ENCODE results near the gene GALK1.

GALK1 gene

GRCh38 chr17:75764417-75764710 is 628 bp downstream of the GALK1 start:
- Histone ChIP-seq H3K27ac (ENCODE audit: low read depth, low read length) (no peak overlapping the region), H3K9me2 (replicated peaks; ENCODE audit: insufficient read depth, low read length) (no peaks in the 10 kb centered on the region), H3K79me2 (ENCODE audit: insufficient read depth, low read length) (no peaks in the 10 kb centered on the region), H3K9ac (ENCODE audit: low read length) (peak overlapping the region; percentile 61), H3K27me3 (ENCODE audit: low read length) (no peaks in the 10 kb centered on the region), H3K4me2 (ENCODE audit: low read depth, low read length, poor library complexity, severe bottlenecking) (peak overlapping the region; percentile 81), H4K20me1 (ENCODE audit: low read depth, low read length) (no peaks in the 10 kb centered on the region), H3K36me3 (ENCODE audit: low read length) (no peaks in the 10 kb centered on the region), H2AFZ (ENCODE audit: low read depth, low read length, severe bottlenecking) (peak overlapping the region; percentile 97), H3K4me3 (ENCODE audit: insufficient read depth, low read length, poor library complexity, severe bottlenecking) (peak overlapping the region; percentile 60), H3K9me3 (ENCODE audit: insufficient read depth, low read length) (no peaks in the 10 kb centered on the region), H3F3A (ENCODE audit: insufficient read depth) (0 out of 2 replicates have a peak, but pooled peaks cover under 1% of the 10 kb centered on the region)
- TF ChIP-seq EZH2phosphoT487 (conservative IDR thresholded peaks at IDR 0.05; ENCODE audit: low read length) (no peak), CTCF (IDR thresholded peaks at IDR 0.05; ENCODE audit: insufficient read depth, low read length, poor library complexity, severe bottlenecking) (no peak)

GRCh38 chr17:75763613-75764416 is 1.2 kb downstream of the GALK1 start:
- H3K9ac ChIP-seq (ENCODE audit: low read length) = peak overlapping the region; percentile 61

GRCh38 chr17:75763269-75763607 is 1.8 kb downstream of the GALK1 start:
- H3K9me2 ChIP-seq (replicated peaks; ENCODE audit: insufficient read depth, low read length) = no peaks in the 10 kb centered on the region
- no peak overlapping the region for H3K4me3 ChIP-seq (ENCODE audit: insufficient read depth, low read length, poor library complexity, severe bottlenecking)
- H3K4me2 ChIP-seq (ENCODE audit: low read depth, low read length, poor library complexity, severe bottlenecking) = no peak overlapping the region
- H3K9ac ChIP-seq (ENCODE audit: low read length) = no peak overlapping the region
- H3K79me2 ChIP-seq (ENCODE audit: insufficient read depth, low read length) = no peaks in the 10 kb centered on the region
- H4K20me1 ChIP-seq (ENCODE audit: low read depth, low read length) = no peaks in the 10 kb centered on the region
- no peak overlapping the region for H2AFZ ChIP-seq (ENCODE audit: low read depth, low read length, severe bottlenecking)
- no peaks in the 10 kb centered on the region for H3F3A ChIP-seq (ENCODE audit: insufficient read depth)
- H3K27ac ChIP-seq (ENCODE audit: low read depth, low read length) = no peak overlapping the region
- H3K27me3 ChIP-seq (ENCODE audit: low read length) = no peaks in the 10 kb centered on the region
- TF ChIP-seq CTCF (IDR thresholded peaks at IDR 0.05; ENCODE audit: insufficient read depth, low read length, poor library complexity, severe bottlenecking) = no peak
- TF ChIP-seq EZH2phosphoT487 (conservative IDR thresholded peaks at IDR 0.05; ENCODE audit: low read length) = no peak
- no peaks in the 10 kb centered on the region for H3K36me3 ChIP-seq (ENCODE audit: low read length)
- H3K9me3 ChIP-seq (ENCODE audit: insufficient read depth, low read length) = no peaks in the 10 kb centered on the region

More at GRCh38 chr17:75763613-75764416, 1.2 kb downstream of the GALK1 start:
- no peaks in the 10 kb centered on the region for H3K9me3 ChIP-seq (ENCODE audit: insufficient read depth, low read length)
- TF ChIP-seq EZH2phosphoT487 (conservative IDR thresholded peaks at IDR 0.05; ENCODE audit: low read length) (no peak), CTCF (IDR thresholded peaks at IDR 0.05; ENCODE audit: insufficient read depth, low read length, poor library complexity, severe bottlenecking) (no peak)
- peak overlapping the region; percentile 97 for H2AFZ ChIP-seq (ENCODE audit: low read depth, low read length, severe bottlenecking)
- H4K20me1 ChIP-seq (ENCODE audit: low read depth, low read length) = no peaks in the 10 kb centered on the region
- H3K27me3 ChIP-seq (ENCODE audit: low read length) = no peaks in the 10 kb centered on the region
- H3K4me2 ChIP-seq (ENCODE audit: low read depth, low read length, poor library complexity, severe bottlenecking) = peak overlapping the region; percentile 81
- H3K9me2 ChIP-seq (replicated peaks; ENCODE audit: insufficient read depth, low read length) = no peaks in the 10 kb centered on the region
- H3K36me3 ChIP-seq (ENCODE audit: low read length) = no peaks in the 10 kb centered on the region
- no peaks in the 10 kb centered on the region for H3F3A ChIP-seq (ENCODE audit: insufficient read depth)
- no peak overlapping the region for H3K27ac ChIP-seq (ENCODE audit: low read depth, low read length)
- H3K79me2 ChIP-seq (ENCODE audit: insufficient read depth, low read length) = no peaks in the 10 kb centered on the region
- peak overlapping the region; percentile 60 for H3K4me3 ChIP-seq (ENCODE audit: insufficient read depth, low read length, poor library complexity, severe bottlenecking)

All from SU-DHL-6 (cell line).